ENCODE data around the gene NPLOC4.
"Not testable (repeated sequence)": the region's sequence is repeated elsewhere in the genome, so short reads cannot be mapped to it uniquely, and the experiment has no call there.

The NPLOC4 gene

GRCh38 chr17:81531998-81532404, 104.9 kb downstream of the NPLOC4 start:
- DNase-seq, result not testable (repeated sequence)

- DNase-seq, result not testable (repeated sequence)
These were observed 105.9 kb downstream of the NPLOC4 start for GRCh38 chr17:81531013-81531412.

GRCh38 chr17:81529437-81529803, 107.5 kb downstream of the NPLOC4 start:
- DNase-seq, result no peak

GRCh38 chr17:81528651-81529436, 108.1 kb downstream of the NPLOC4 start:
- DNase-seq, result no peak

GRCh38 chr17:81528384-81528650, 108.6 kb downstream of the NPLOC4 start:
- DNase-seq, result no peak

- peak; percentile 60 for DNase-seq
These were observed 109.1 kb downstream of the NPLOC4 start, which contains the start of gene FSCN2 for GRCh38 chr17:81527591-81528383. Gene FSCN2 (plus strand): TSS chr17:81528377. CDS start chr17:81528532, 155 bp downstream.

- DNase-seq, result peak; percentile 60
These were observed 110.0 kb downstream of the NPLOC4 start for GRCh38 chr17:81526662-81527571.

- DNase-seq, result no peak
These were observed 112.1 kb downstream of the NPLOC4 start for GRCh38 chr17:81524865-81525159.

- DNase-seq, result no peak
These were observed 112.7 kb downstream of the NPLOC4 start for GRCh38 chr17:81524039-81524864.

GRCh38 chr17:81523402-81524038, 113.4 kb downstream of the NPLOC4 start:
- DNase-seq, result peak; percentile 84

GRCh38 chr17:81522491-81523401, 114.2 kb downstream of the NPLOC4 start:
- no peak for DNase-seq

- no peak for DNase-seq
These were observed 116.7 kb downstream of the NPLOC4 start for GRCh38 chr17:81520021-81520901.

- DNase-seq, result no peak
These were observed 117.5 kb downstream of the NPLOC4 start for GRCh38 chr17:81519284-81520020.

- DNase-seq, result no peak
These were observed 118.1 kb downstream of the NPLOC4 start for GRCh38 chr17:81518785-81519283.

GRCh38 chr17:81518113-81518784, 118.7 kb downstream of the NPLOC4 start:
- DNase-seq, result no peak

GRCh38 chr17:81517339-81518112, 119.4 kb downstream of the NPLOC4 start:
- no peak for DNase-seq

- DNase-seq, result no peak
These were observed 119.9 kb downstream of the NPLOC4 start for GRCh38 chr17:81517009-81517338.

GRCh38 chr17:81516439-81516838, 120.5 kb downstream of the NPLOC4 start:
- no peak for DNase-seq

All from NCI-H1092 (cell line).